Activated T-cell treated with anti-CD3 and anti-CD28 coated beads, Interleukin-2, amount 50 U/mL, for 24 hours (primary cell): ENCODE results near the gene TEAD1.

Experiments used
- DNase-seq: peaks from one replicate; pipeline ENCODE4 v3.0.0-alpha.2; 2020
- H3K27ac Mint-ChIP-seq: 2 replicates; pipeline ENCODE4 v1.8.0; 2020; ENCODE audit warnings: mild to moderate bottlenecking, mixed read lengths
- H3K27me3 Mint-ChIP-seq: 2 replicates; pipeline ENCODE4 v1.8.0; 2020; ENCODE audit warnings: mixed read lengths
- H3K36me3 Mint-ChIP-seq: 2 replicates; pipeline ENCODE4 v1.8.0; 2020; ENCODE audit warnings: low read depth, mixed read lengths
- H3K4me1 Mint-ChIP-seq: 2 replicates; pipeline ENCODE4 v1.8.0; 2020; ENCODE audit warnings: low read depth, mixed read lengths
- H3K4me3 Mint-ChIP-seq: 2 replicates; pipeline ENCODE4 v1.8.0; 2020; ENCODE audit warnings: mild to moderate bottlenecking, moderate library complexity, mixed read lengths
- H3K9me3 Mint-ChIP-seq: 2 replicates; pipeline ENCODE4 v1.8.0; 2020; ENCODE audit warnings: mixed read lengths

Gene TEAD1

GRCh38 chr11:12673924-12674570, at the start of gene TEAD1:
TEAD1 (plus strand) TSS chr11:12674421.
- Mint-ChIP-seq H3K36me3 (no peaks in the 10 kb centered on the region), H3K9me3 (no peaks in the 10 kb centered on the region), H3K4me1 (peaks cover 9% of the 10 kb centered on the region), H3K4me3 (peak within 1 kb of the TSS; percentile 72), H3K27me3 (peaks cover 81% of the 10 kb centered on the region), H3K27ac (peak within 1 kb of the TSS; percentile 37)
- DNase-seq = peak; percentile 91

GRCh38 chr11:12624595-12624994, 49.6 kb upstream of the TEAD1 start:
- Mint-ChIP-seq H3K36me3 (no peaks in the 10 kb centered on the region), H3K4me3 (no peak overlapping the region), H3K27ac (no peak overlapping the region), H3K27me3 (peaks cover 12% of the 10 kb centered on the region), H3K4me1 (no peaks in the 10 kb centered on the region), H3K9me3 (peaks cover 19% of the 10 kb centered on the region)
- no peak for DNase-seq

GRCh38 chr11:12625438-12626071, 48.7 kb upstream of the TEAD1 start:
- Mint-ChIP-seq H3K36me3 (no peaks in the 10 kb centered on the region), H3K4me3 (no peak overlapping the region), H3K27ac (no peak overlapping the region), H3K4me1 (no peaks in the 10 kb centered on the region), H3K9me3 (peaks cover 19% of the 10 kb centered on the region), H3K27me3 (peaks cover 11% of the 10 kb centered on the region)
- no peak for DNase-seq

GRCh38 chr11:12626616-12627015, 47.6 kb upstream of the TEAD1 start:
- Mint-ChIP-seq H3K36me3 (no peaks in the 10 kb centered on the region), H3K4me3 (no peak overlapping the region), H3K4me1 (no peaks in the 10 kb centered on the region), H3K27ac (no peak overlapping the region), H3K9me3 (peaks cover 16% of the 10 kb centered on the region), H3K27me3 (peaks cover 8% of the 10 kb centered on the region)
- no peak for DNase-seq

GRCh38 chr11:12628314-12628713, 45.9 kb upstream of the TEAD1 start:
- Mint-ChIP-seq H3K27ac (no peak overlapping the region), H3K9me3 (peaks cover 12% of the 10 kb centered on the region), H3K27me3 (peaks cover 8% of the 10 kb centered on the region), H3K4me3 (no peak overlapping the region), H3K4me1 (no peaks in the 10 kb centered on the region), H3K36me3 (no peaks in the 10 kb centered on the region)
- DNase-seq = no peak

- Mint-ChIP-seq H3K4me1 (no peaks in the 10 kb centered on the region), H3K9me3 (no peaks in the 10 kb centered on the region), H3K27me3 (peaks cover 11% of the 10 kb centered on the region), H3K36me3 (no peaks in the 10 kb centered on the region), H3K27ac (no peak overlapping the region), H3K4me3 (no peak overlapping the region)
- DNase-seq = no peak
Measured at GRCh38 chr11:12629601-12630313, 44.5 kb upstream of the TEAD1 start.

- Mint-ChIP-seq H3K27ac (no peak overlapping the region), H3K9me3 (no peaks in the 10 kb centered on the region), H3K27me3 (peaks cover 13% of the 10 kb centered on the region), H3K36me3 (no peaks in the 10 kb centered on the region), H3K4me3 (no peak overlapping the region), H3K4me1 (no peaks in the 10 kb centered on the region)
- no peak for DNase-seq
Measured at GRCh38 chr11:12631651-12632050, 42.6 kb upstream of the TEAD1 start.

- Mint-ChIP-seq H3K27ac (no peak overlapping the region), H3K36me3 (no peaks in the 10 kb centered on the region), H3K27me3 (peaks cover 10% of the 10 kb centered on the region), H3K4me1 (no peaks in the 10 kb centered on the region), H3K4me3 (no peak overlapping the region), H3K9me3 (no peaks in the 10 kb centered on the region)
- DNase-seq = no peak
Measured at GRCh38 chr11:12634329-12634728, 39.9 kb upstream of the TEAD1 start.

GRCh38 chr11:12636871-12637410, 37.3 kb upstream of the TEAD1 start:
- Mint-ChIP-seq H3K4me3 (no peak overlapping the region), H3K36me3 (no peaks in the 10 kb centered on the region), H3K9me3 (no peaks in the 10 kb centered on the region), H3K4me1 (no peaks in the 10 kb centered on the region), H3K27ac (no peak overlapping the region), H3K27me3 (peaks cover 14% of the 10 kb centered on the region)
- no peak for DNase-seq

- H3K27me3 Mint-ChIP-seq = peaks cover 16% of the 10 kb centered on the region
Measured at GRCh38 chr11:12639388-12639787, 34.8 kb upstream of the TEAD1 start.

GRCh38 chr11:12640355-12640754, 33.9 kb upstream of the TEAD1 start:
- no peak overlapping the region for H3K27ac Mint-ChIP-seq
- H3K4me3 Mint-ChIP-seq = no peak overlapping the region
- DNase-seq = no peak
- no peaks in the 10 kb centered on the region for H3K9me3 Mint-ChIP-seq
- H3K27me3 Mint-ChIP-seq = peaks cover 16% of the 10 kb centered on the region
- H3K4me1 Mint-ChIP-seq = no peaks in the 10 kb centered on the region
- H3K36me3 Mint-ChIP-seq = no peaks in the 10 kb centered on the region

More at GRCh38 chr11:12639388-12639787, 34.8 kb upstream of the TEAD1 start:
- H3K27ac Mint-ChIP-seq = no peak overlapping the region
- H3K4me3 Mint-ChIP-seq = no peak overlapping the region
- DNase-seq = no peak
- H3K4me1 Mint-ChIP-seq = no peaks in the 10 kb centered on the region
- no peaks in the 10 kb centered on the region for H3K9me3 Mint-ChIP-seq
- H3K36me3 Mint-ChIP-seq = no peaks in the 10 kb centered on the region

GRCh38 chr11:12640926-12641849, 33.0 kb upstream of the TEAD1 start:
- no peaks in the 10 kb centered on the region for H3K4me1 Mint-ChIP-seq

GRCh38 chr11:12642040-12642439, 32.2 kb upstream of the TEAD1 start:
- Mint-ChIP-seq H3K4me1 (no peaks in the 10 kb centered on the region), H3K27me3 (peaks cover 13% of the 10 kb centered on the region), H3K4me3 (no peak overlapping the region), H3K9me3 (no peaks in the 10 kb centered on the region), H3K27ac (peak overlapping the region; percentile 4), H3K36me3 (no peaks in the 10 kb centered on the region)
- DNase-seq = no peak

More at GRCh38 chr11:12640926-12641849, 33.0 kb upstream of the TEAD1 start:
- H3K9me3 Mint-ChIP-seq = no peaks in the 10 kb centered on the region
- peaks cover 13% of the 10 kb centered on the region for H3K27me3 Mint-ChIP-seq
- H3K36me3 Mint-ChIP-seq = no peaks in the 10 kb centered on the region
- no peak overlapping the region for H3K4me3 Mint-ChIP-seq
- DNase-seq = no peak
- H3K27ac Mint-ChIP-seq = no peak overlapping the region

- H3K9me3 Mint-ChIP-seq = no peaks in the 10 kb centered on the region
- H3K4me1 Mint-ChIP-seq = no peaks in the 10 kb centered on the region
- no peak overlapping the region for H3K4me3 Mint-ChIP-seq
- H3K27ac Mint-ChIP-seq = no peak overlapping the region
- DNase-seq = no peak
- H3K27me3 Mint-ChIP-seq = peaks cover 13% of the 10 kb centered on the region
- no peaks in the 10 kb centered on the region for H3K36me3 Mint-ChIP-seq
Measured at GRCh38 chr11:12642806-12643428, 31.3 kb upstream of the TEAD1 start.
